ENCODE data around the gene TRAF1.

TRAF1 gene

DNA sequence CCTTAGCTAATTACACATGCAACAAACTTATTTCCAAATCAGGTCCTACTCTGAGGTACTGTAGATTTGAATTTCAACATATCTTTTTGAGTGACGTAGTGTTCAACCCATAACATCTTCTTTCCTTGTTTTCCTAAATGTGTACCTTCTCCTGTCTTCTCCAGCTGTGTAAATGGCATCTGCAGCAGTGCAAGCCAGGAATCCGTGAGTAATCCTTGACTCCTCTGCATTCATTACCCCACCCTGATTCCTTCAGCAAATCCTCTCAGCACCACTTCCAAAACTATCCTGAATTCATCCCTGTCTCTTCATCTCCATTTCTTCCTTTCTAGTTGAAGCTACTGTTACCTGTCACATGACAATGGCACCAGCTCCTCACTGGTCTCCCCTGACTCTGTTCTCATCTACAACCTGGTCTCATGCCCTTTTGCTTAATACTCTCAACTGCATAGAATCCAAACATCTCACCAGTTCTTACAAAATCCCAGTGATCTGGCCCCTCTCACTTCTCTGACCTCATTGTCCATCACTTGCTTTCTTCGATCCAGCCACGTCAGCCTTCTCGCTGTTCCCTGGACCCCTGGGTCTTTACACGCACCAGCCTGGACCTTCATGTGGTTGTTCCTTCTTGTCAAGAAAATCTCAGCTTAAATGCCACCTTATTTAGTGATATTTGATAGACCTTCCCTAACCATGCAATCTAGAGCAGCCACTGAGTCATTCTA is 14.6 kb upstream of the TRAF1 start:
- peak; percentile 73 for DNase-seq (ENCODE audit: low spot score)

DNA sequence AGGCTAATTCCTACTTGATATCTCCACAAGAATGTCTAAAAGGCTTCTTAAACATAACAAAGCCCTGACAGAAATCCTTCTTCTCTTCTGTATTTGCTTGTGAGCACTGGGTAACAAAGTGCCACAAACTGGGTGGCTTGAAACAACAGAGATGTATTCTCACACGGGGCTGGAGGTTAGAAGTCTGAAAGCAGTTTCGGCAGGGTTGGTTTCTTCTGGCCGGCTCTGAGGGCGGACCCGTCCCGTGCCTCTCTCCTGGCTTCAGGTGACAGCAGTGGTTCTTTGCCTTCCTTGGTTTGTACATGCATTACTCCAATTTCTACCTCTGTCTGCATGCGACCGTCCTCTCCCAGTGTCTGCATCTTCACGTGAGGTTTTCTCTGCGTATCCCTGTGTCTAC is 14.0 kb upstream of the TRAF1 start:
- DNase-seq (ENCODE audit: low spot score), result no peak

DNA sequence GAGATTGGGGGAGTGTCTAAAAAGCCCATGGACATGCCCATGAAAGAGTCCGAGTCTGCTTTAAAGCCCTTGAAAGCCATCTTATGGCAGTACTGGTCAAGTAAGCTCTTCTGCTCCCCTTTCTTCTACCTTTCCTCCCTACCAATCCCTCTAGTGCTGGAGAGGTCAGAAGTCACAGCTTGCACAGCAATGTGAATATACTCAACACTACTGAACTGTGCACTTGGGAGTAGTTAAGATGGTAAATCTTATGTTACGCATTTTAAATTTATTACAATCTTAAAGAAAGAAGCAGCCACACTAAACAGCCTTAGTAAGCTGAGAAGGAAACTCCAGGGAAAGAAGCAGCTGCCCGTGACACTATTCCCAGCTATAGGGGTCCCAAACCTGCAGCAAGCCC is 12.3 kb upstream of the TRAF1 start:
- no peak for DNase-seq (ENCODE audit: low spot score)

DNA sequence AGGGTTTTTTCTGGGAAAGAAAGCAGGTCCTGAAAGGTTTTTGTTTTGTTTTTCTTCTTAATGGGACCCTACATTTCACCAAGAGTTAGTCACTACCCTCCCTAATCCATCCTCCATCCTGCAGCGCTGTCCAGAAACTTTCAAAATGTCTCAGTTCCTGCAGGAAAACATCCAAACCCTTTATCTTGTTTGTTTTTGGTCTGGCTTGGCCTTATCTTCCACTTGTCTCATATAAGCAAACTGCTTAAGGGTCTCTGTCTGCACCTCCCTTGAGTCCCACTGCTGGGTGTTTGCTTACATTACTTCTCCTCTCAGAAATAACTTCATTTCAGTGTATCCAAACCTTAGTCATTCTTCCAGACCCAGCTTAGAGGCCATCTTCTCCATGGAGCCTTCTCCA is 11.0 kb upstream of the TRAF1 start:
- no peak for DNase-seq (ENCODE audit: low spot score)

DNA sequence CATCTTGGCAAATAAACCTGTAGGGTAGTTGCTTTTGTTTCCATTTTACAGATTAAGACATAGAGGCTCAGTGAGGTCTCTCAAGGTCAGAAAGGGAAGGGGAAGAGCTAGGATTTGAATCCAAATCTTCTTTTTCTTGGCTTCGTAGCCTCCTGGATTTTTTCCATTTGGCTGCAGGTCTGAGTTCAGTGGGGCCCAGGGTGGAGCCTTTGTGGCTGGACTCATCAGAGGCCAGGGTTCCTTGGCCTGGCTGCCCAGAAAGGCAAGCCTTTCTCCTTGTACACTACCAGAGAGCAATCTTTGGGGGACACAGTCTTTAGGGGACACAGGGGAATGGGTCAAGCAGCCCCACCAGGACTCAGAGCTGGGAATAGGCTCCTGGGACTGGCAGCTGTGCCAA is 10.5 kb upstream of the TRAF1 start:
- no peak for DNase-seq (ENCODE audit: low spot score)

DNA sequence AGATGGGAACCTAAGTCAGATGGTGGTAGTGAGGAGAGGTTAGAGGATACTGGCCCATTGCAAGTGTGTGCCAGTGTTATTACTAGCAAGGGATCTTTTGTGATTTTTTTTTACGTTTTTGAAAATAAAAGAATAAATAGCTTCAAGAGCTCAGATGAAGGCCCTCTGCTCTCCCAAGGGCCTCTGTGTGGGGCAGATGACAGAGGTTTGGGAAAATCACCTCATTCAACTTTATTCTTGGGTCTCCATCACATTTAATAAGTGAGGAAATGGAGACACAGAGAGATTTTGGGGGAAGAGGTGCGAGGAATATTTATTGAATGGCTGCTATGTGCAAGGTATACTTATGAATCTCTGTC is 10.1 kb upstream of the TRAF1 start:
- DNase-seq (ENCODE audit: low spot score), result no peak

DNA sequence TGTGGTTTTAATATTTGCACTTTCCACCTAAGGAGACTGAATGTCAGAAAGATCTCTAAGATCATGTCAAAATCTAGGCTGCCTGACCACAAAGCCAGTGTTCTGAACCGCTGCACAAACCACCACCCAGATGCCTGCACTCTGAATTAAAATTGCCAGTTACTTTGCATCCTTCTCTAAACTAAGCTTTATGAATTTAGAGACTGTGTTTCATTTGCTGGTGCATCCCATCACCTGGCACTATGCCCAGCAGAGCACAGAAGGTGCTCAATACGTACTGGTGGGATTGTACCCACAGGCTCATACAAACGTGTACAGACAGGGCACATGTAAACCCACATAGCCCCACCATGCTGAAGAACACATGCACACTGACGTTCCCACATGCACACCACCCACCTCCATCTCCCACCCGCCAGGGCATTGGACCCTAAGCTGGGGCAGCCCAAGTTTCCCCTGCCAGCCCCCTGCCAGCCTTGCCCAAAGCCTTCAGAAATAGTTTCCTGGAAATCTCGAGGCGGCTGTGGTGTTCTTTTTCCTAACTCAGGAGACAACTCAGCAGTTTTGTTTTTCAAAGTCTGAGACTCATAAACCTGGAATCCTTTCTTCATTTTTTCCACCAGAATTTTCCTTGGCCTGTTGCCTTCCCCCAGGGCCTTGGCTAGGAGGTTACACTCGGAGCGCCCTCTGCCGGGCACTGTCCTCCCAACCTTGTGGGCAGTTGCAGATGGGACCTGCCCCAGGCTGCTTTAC is 9.6 kb upstream of the TRAF1 start:
- DNase-seq (ENCODE audit: low spot score), result peak; percentile 94

DNA sequence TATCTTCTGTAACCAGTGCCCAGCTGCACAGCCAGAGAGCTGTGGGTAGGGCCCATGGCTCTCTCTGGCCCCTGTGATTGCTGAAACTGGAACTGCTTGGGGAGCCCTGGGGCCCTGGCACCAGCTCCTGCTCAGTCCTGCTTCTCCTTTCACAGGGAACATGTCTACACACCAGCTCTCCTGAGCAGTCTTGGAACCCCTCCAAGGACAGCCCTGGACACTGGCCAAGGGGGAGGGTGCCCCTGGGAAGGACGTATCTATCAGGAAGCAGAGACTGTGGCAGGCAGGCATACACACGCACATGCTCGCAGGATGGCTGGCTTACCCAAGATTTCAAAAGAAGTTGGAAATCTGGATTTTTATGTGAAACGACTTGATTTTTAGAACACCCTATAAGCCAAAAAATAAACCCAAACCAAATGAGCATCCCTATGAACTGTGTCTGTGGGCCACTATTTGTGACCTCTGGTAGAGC is 8.8 kb upstream of the TRAF1 start:
- peak; percentile 78 for DNase-seq (ENCODE audit: low spot score)

DNA sequence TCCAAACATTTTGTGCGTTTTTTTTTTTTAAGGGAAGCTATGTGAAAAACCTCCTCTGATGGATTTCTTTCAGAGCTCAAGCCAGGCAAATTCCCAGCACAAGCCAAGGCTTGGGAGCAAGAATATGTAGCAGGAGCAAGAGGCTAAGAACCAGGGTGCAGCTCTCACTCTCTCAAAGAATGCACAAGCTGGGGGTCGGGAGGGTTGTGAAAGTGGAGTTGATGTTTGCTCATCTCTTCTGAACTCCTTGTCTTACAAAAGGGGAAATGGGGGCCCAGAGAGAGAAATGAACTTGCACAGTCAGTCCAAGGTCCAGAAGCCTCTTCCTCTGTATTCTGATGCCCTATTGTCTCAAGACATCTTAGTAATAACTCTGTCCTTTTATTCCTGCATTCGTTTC is 7.7 kb upstream of the TRAF1 start:
- no peak for DNase-seq (ENCODE audit: low spot score)

DNA sequence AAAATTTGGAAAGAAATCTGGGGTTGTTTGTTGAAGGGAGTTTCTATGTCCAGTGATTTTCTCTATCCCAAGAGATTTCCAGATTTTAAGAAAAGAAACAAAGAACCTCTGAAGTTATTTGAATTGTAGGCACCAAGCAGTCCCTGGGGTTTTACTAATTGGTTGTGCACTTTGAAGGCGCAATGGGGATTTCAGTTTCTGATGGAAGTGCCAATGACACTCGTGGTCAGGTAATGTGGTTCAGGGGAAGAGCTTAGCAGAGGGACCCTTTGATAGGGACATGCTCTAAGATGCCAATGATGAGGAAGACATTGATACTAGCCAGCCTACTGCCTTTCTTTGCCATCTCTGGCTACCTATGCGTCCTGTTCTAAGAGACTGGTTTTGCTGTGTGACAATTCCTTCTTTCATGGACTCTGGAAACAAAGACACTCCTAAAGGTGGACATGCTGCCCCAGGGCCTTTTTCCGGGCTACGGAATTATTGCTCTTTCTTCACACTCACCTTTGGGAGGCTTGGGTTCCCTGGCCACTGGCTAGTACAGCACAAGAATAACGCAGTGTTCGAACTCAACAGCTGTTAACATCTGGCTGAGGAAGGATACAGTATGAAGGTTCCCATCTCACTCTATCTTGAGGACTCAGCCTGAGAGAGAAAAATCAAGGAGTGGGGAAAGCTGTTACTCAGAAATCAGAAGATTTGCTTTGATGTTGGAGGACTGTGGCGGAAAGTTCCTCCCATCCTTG is 6.9 kb upstream of the TRAF1 start:
- DNase-seq (ENCODE audit: low spot score), result no peak

DNA sequence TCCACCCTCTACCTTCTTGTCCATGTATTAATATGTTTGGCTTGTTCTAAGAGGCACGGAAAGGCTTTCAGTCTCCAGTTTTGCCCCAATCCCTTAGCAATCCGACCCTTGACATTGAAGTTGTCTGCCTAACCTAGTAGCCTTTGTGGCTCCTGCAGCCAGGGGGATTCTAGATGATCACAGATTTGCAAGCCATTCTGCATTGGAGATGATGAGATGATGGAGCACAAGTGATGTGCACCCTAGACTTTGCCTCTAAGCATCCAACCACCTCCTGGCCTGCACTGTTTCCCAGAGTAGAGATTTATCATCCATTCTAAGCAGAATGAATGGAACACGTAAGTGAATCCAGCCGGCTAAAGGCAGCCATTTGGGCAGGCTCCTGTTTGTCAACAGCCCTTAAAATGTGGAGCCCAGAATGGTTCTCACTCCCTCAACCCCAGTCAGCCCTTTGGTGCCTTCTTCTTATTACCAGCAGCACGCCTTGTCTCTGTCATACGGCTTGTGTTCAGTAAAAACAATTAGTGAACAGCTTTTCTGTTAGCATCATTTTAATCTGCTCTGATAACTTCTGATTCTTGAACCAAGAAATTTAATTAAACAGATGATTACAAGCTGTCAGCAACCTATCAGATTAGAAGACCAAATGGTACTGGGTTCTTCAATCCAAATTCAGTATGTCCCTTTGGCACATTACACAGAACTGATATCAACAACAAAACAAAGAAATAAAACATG is 5.7 kb upstream of the TRAF1 start:
- DNase-seq (ENCODE audit: low spot score), result no peak

DNA sequence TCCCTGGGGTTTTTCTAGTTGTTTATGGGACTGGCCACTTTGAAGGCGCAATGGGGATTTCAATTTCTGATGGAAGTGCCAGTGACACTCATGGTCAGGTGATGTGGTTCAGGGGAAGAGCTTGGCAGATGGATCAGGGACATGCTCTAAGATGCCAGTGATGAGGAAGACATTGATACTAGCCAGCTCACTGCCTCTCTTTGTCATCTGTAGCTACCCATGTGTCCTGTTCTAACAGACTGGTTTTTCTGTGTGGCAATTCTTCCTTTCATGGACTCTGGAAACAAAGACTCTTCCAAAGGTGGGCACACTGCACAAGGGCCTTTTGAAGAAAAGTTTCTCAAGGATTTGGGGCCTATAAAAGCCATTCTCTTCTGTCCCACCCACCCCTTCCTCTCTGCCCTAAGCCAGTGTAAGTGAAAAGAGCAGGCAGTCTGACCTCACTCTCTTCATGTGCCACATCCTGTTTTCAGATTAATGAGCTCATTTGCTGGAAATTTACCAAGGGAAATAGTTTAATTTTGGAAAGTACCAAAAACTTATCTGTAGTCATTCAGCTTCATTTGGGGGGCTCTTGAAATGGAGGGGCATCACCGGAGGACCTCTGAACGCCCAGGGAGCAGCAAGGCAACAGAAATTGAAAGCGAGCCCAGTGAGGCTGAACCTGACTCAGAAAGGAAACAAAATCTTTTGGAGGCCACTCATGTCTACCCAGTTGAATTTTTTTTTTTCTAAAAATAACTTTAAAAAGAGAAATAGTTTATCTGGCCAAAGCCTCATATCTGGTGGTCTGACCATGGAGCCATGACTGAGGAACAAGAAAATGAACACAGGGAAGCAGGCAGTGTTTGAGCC is 4.9 kb upstream of the TRAF1 start:
- DNase-seq (ENCODE audit: low spot score), result peak; percentile 70

DNA sequence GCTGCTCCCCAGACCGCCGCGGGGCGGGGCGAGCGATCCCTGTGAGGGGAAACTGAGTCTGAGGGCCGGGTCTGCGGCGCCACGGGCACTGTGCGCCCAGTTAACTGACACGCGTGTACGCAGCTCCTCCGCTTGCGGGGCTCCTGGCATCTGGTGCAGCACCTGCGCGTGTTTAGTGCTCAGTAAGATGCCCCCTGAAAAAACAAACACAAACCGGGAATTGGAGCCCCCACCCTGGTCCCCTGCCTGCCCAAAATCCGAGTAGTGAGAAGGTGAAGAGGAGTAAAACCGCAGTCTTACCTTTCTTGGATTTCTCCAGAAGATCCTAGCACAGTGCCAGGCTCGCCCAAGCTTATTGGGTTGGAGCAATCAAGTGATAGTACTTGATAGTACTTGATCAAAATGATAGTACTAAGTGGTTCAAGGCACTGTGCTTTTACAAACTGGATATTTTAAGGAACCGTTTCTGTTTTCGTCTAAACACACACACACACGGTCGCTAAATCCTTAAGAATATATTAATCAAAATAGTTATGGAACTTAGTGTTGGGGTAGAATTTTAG is 2.7 kb upstream of the TRAF1 start:
- DNase-seq (ENCODE audit: low spot score), result no peak

DNA sequence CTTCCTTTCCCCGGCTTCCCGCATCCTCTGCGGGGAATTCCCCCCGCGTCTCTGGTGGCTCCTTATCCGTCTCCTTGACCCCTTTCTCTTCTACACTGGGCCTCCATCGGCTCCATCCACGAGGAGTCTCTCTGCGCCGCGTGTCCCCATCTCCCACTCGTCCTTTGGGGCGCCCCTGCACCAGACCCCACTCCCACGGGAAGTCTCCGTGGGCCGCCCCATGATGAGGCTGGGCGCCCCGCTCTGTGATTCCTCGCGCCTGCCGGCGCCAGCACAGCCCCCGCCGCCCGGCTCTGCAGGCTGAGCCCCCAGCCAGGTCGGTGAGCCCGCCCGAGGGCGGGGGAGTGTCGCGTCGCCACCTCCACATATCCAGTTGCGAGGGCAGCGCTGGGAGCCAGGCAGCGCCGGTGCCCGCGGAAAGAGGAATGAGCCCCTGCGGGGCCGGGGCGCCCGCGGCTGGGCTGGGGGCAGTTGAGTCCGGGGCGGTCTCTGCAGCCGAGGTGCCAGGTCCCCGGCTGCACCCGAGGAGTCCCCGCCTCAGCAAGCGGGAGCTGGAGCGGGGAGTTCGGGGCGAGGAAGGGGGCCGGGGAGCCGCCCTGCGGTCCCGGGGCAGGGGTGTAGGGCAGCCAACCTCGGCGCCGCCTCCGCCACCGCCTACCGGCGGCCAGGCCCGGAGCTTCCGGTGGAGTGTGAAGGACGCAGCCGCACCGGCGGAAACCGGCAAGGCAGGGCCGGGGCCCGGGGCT is 2.1 kb upstream of the TRAF1 start:
- DNase-seq (ENCODE audit: low spot score), result peak; percentile 88

DNA sequence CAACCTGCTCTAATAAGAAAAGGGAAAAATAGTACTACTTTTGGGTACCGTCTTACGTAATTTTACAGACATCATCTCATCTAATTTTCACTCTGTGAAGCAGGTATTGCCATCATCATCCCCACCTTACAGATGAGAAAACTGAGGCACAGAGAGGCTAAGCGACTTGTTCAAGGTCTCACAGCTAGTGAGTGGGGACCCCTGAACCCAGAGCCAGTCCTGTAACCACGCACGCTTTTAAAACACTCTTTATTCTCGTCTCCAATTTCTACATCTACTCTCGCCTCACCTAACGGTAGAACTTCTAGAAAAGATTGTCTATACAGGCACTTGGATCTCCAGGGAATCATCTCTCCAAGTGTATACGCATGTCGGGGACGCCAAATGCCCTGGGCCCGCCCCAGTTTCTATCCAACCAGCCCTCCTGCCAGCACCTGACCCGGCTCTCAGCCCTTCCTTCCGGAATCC is 1.5 kb upstream of the TRAF1 start:
- DNase-seq (ENCODE audit: low spot score), result no peak

DNA sequence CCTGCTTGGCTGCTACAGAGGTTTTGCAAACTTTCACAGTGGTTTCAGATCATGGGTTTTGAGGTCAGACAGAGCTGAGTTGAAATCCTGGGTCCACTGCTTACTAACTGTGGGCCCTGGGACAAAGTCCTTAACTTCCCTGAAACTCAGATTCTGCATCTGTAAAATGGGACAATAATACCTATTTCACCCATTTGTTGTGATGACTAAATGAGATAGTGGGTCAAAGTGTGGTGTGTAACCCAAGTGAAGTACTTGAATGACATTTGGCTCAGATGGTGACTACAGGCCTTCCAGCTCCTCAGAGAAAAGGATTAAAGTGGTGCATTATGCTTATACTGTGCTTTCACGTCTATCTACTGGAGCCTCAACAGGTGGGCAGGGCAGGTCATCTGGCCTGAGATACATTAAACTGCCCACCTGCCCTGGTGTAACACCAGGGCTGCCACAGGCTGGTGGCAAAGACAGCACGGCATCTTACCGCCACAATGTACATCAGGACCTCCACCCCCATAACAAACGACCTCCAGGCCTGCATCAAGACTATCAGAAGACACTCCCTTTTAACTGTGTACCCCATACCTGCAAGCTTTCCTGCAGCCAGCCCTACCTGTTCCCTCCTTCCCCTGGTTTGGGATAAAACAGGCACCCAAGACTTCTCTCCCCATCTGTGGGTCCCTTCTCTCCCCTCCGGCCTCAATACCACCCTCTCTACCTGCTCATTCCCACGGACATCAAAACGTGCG is 846 bp upstream of the TRAF1 start:
- DNase-seq (ENCODE audit: low spot score), result no peak

DNA sequence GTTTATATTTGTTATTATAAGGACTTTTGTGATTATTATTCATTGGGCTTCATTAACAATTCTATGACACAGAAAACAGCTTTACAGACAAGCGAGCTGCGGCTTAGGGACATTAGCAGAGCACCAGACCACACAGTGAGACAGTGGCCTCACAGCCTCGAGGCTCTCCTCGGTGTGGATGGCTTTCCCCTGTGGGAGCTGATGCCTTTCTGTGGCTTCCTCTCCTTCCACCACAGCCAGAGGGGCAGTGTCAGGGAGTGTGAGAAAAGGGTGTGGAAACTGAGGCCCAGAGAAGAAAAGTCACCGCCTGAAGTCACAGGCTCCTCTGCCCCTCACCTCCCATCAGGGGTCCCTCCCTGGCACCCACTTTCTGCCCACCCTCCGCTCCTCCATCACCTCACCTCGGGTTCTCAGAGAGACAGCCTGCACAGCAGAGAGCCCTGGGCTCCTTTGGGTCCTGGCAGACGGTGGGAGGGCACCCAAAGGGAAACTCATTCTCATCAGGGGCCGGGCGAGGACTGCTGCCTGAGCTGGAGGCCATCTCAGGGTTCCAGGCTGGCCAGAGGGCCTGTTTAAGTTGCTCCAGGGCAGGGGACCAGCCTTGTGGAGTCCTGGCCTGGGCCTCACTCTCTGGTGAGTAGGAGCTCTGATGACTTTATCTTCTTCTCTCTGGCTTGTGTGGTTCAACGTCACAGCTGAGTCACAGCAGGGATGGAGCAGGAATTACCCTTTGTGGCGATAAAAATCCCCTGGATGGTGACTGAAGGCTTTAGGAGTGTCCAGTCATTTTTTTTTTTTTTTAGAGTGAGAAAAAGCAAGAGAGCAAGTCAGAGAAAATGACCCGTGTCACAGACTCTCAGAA is 830 bp downstream of the TRAF1 start:
- DNase-seq (ENCODE audit: low spot score), result peak; percentile 74

Measured in AG20443 (cell line).